HG02884 (cell line): ENCODE results near the gene PCDHA1.

Source experiments
- ATAC-seq: cut with Tn5 transposase; IDR thresholded peaks from one replicate; pipeline ENCODE4 v1.9.1; 2021; ENCODE audit warnings: mild to moderate bottlenecking, moderate library complexity; ENCODE audit not compliant: unreplicated experiment

The PCDHA1 gene

GRCh38 chr5:141040093-141040770 lies 254.3 kb downstream of the PCDHA1 start:
- no peak for ATAC-seq

GRCh38 chr5:141040771-141041426 lies 255.0 kb downstream of the PCDHA1 start:
- peak; percentile 82 for ATAC-seq

GRCh38 chr5:141041427-141041785 lies 255.5 kb downstream of the PCDHA1 start:
- no peak for ATAC-seq

GRCh38 chr5:141042555-141042954 lies 256.6 kb downstream of the PCDHA1 start:
- ATAC-seq = no peak

- ATAC-seq = no peak
These were observed 264.9 kb downstream of the PCDHA1 start, which contains the start of gene PCDHB1 for GRCh38 chr5:141050622-141051520. Gene PCDHB1 (plus strand): TSS chr5:141051374. CDS start chr5:141051471, 97 bp downstream.

- ATAC-seq = no peak
These were observed 265.6 kb downstream of the PCDHA1 start for GRCh38 chr5:141051521-141051866.
